Stimulated activated naive CD4-positive, alpha-beta T cell (primary cell): ENCODE results near the gene NECAB2.

Experiments
- DNase-seq, 6 experiments: peaks; one replicate each; lab custom pipeline; 2025; lab: John Stamatoyannopoulos, UW

The NECAB2 gene

DNA sequence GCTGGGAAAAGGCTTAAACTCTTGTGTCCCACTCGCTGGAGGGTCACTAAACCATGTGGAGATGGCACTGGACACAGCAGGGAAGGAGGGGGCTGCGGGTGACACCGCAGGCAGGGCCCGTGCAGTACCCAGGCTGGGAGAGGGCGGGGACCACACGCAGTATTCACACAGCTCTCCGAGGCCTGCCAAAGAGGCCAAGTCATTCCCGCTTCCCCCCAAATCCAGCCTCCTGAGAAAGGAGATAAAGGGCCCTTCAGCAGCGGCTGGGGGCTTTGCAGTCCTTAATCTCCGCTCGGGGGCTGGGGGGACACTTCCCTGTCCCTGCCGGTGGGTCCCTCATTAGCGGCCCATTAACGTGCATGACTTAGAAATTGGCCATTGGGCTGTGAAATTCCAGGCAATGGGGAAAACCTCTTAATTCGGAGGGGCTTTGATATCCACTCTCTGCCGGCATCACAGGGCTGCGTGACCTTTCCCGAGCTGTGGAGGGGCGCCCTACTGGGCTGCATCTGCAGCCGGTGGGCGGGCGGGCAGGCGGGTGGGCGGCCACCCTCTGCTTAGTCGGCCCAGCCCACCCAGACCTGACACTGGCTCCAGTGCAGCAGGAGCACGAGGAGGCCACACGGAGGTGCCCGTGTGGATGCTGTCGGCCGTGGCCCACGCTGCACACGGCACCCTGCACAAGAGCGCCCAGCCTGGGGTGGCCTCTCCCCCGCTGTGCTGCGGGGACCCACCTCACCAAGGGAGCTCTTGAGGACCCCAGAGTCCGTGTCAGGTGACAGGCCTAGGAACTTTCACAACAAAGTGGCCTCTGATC, 77.2 kb downstream of the NECAB2 start:
- DNase-seq = no peak

DNA sequence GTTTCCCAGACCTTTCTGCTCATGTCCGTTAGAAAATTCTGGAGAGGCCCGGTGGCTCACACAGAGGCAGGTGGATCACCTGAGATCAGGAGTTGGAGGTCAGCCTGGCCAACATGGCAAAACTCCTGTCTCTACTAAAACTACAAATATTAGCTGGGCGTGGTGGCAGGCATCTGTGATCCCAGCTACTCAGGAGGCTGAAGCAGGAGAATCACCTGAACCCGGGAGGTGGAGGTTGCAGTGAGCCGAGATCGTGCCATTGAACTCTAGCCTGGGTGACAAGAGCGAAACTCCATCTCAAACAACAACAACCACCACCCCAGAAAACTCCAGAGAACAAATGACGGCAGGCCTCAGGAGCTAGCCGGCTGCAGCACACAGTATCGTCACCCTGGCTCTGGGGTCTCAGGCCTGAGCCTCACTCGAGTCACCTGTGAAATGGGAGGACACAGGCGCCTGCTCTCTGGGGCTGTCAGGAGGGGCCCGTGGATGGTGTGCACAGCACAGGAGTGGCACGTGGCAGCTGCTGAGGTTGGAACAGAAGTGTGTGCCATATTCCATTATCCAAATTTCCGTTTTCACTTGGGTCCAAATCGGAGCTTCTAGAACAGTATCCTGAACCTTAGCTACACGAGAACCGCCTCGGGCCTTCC, 77.9 kb downstream of the NECAB2 start:
- no peak for DNase-seq

DNA sequence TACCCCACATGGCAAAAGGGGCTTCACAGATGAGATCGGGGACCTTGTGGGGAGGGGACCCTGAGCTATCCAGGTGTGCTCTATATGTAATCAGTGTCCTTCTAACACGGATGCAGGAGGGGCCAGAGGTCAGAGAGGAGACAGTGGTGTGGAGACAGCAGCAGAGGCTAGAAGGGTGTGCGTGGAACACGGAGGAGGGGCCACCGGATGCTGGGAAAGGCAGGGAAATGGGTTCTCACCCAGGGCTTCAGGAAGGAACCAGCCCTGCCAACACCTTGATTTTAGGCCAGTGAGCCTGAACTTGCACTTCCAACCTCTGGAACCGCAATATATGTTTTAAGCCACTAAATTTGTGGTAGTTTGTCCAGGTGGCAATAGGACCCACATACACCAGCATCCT, 79.2 kb downstream of the NECAB2 start:
- no peak for DNase-seq

DNA sequence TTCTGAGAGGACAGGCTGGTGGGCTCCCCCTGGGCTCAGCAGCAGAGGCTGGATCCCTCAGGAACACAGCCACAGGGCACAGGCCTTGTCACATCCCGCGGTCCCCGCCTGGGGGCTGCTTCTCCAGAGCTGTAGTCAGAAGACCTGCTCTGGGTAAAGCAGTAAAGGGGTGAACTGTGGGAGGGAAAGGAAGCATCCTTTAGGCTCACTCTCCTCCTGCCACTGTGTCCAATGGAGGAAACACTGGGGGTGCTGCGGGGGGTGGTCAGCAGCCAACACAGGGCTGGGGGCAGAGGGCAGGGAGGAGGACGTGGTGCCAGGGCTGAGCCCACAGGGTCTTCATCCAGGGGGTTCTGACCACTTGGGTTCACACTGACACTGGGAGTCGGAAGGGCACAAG, 79.6 kb downstream of the NECAB2 start:
- no peak for DNase-seq

DNA sequence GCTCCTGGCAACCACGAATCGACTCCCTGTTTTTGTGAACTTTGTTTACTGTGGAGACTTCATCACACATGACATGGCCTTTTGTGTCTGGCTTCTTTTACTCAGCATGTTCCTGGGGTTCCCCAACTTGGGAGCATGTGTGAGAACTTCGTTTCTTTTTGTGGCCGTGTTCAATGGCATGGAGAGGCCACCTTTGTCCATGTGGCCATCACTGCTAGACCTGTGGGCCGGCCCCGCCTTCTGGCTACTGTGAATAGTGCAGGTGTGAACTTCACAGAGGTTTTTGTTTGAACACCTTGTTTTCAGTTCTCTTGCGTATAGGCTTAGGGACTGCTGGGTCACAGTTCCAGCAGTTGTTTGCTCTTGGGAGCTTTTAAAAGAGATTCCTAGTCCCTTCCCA, 80.2 kb downstream of the NECAB2 start:
- DNase-seq = no peak

DNA sequence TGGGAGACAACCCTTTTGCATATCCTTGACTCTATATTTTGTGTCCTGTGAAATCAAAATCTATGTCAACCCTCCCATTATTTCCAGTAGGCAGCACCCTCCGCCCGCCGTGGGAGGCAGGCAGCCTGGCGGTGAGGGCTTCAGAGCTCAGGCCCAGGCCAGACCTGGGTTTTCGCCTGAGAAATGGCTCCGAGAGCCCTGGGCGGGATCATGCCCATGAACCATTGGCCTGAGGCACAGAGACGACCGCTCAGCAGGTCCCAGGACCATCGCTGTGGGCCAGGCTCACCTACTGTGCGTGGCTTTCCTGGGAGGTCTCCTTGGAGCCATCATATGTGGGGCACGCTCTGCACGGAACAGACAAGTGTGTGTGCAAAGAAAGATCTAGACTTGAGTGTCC, 80.8 kb downstream of the NECAB2 start:
- no peak for DNase-seq

- DNase-seq = no peak
These were observed 81.5 kb downstream of the NECAB2 start for GRCh38 chr16:84049403-84050060.

- no peak for DNase-seq
These were observed 82.3 kb downstream of the NECAB2 start for GRCh38 chr16:84050316-84050715.

- DNase-seq = no peak
These were observed 84.1 kb downstream of the NECAB2 start for GRCh38 chr16:84052071-84052622.
